NCI-H2107 (cell line): Measurements from ENCODE around the gene JUNB.

ENCODE experiments used
- DNase-seq: peaks from one replicate; lab custom pipeline; 2025; lab: John Stamatoyannopoulos, UW

The JUNB gene

GRCh38 chr19:12774588-12775555, 16.4 kb upstream of the JUNB start, which contains the start of gene HOOK2:
Gene HOOK2, minus strand, starts transcription at chr19:12775552. Its CDS starts 103 bp downstream, at chr19:12775449.
- peak; percentile 79 for DNase-seq

GRCh38 chr19:12777217-12778016, 13.9 kb upstream of the JUNB start:
- peak; percentile 71 for DNase-seq

DNA sequence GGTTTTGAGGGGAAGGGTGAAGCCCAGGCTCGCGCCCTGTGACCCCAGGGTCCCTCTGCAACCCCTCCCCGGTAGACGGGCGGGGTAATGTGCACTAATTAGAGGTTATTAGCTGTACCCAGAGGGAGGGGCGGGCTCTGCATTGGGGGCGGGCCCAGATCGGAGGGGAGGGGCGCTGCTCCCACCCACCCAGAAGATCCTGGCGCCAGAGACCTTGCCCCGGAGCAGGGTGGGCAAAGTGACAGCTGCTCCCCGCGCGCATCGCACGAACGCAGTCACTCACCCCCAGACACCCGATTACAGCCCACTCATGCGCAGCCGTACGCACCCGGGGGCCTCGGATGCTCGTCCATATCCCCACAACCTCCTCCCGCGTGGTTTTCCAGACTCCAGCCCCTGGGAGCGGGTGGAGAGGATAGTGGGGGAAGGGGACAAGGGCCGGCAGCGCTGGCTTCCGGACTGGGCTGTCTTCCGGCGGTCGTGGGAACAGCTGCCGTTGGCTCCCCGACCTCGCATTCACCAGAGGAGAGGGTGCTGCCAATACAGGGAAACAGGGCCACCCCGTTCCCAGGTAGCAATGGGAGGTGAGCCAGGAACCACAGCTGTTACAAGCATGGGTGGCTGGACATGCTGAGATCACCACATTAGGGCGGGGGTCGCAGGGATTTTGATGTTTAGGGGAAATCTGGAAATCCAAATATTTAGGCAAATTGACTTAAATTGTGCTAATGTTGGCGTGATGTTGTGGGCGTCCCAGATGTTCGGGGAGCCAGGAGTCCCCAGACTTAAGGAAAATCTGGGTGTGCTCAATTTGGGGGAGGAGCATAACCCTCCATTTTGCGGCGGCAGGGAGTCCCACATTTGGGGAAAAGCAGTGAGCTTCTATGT, 13.0 kb upstream of the JUNB start:
- peak; percentile 79 for DNase-seq

DNA sequence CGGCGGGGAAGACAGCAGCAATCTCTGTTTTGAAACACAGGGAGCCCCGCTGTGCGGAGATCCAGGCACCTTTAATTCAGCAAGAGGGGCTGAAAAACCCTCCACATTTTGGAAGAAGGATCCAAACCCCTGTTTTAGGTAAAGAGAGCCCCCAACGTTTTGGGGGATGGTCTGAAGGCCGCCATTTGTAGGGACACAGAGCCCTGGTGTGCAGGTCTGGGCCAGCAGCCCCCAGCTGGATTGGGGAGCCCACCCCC, 12.5 kb upstream of the JUNB start:
- no peak for DNase-seq

DNA sequence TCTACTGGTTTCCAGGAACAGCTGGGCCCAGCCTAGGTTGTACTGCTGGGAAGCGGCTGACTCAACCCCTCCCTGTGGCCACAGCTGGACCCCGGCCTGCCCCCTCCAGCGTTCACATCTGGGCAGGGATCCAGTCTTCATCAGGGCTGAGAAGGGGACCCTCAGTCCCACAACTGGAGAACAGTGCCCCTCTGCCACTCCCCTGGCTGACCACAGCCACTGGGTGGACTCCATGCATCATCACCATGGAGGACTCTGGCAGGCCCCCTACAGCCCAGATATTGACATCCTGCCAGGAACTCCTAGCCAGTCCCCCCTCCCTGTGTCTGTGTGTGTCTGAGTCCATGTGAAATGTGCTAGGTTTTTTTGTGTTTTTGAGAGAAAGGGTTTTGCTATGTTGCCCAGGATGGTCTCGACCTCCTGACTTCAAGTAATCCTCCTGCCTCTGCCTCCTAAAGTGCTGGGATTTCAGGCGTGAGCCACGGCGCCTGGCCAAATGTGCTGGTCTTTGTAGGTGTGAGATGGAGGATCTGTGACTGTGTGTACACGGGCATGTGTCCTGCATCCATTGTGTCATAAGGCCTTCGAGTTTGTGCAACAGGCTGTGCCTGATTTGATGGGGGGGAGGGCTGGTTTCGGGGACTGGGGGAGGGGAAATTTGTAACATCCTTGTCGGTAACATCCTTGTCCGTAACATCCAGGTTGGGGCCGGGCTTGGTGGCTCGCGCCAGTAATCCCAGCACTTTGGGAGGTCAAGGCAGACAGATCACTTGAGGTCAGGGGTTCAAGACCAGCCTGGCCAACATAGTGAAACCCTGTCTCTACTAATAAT, 11.9 kb upstream of the JUNB start:
- DNase-seq, result no peak

GRCh38 chr19:12782174-12782423, 9.2 kb upstream of the JUNB start:
- DNase-seq, result no peak

DNA sequence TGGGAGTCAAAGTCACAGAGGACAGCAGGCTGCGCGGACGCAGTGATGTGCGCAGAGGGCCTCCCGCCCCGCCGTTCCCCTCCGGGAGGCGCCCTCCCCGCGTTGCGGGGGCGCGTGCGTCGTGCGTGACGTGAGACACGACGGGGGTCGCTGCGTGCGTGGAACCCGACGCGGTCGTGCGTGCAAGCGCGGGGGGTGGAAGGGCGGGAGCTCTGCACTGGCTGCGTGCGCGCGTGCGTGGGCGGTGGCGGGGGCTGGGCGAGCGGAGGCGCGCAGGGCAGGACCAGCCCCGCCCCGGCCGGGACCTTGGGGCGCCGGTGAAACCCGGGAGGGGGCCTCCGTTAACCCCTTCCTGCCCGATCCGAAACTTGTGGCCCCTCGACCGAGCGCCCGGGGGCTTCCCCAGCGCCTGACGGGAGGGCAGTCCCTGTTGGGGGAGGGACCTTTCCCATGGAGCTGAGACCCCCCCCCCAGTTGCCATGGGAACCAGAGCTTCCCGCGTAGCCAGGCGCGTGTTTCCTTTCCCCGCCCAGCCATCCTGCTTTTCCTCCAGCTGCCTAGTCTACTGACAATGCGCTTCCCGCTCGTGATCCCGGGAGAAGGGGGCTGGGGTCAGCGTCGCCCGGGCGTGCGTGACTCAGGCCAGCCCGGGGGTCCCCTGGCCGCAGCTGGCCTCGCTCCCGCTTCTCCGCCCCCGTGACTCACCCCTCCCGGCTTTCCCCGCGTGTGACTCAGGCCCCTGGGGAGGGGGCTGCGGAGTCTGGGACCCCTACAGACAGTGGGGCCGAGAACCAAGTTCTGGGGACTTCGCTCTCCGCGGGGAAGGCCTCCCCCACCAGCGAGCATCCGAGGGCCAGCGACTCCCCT, 8.6 kb upstream of the JUNB start:
- peak; percentile 43 for DNase-seq

DNA sequence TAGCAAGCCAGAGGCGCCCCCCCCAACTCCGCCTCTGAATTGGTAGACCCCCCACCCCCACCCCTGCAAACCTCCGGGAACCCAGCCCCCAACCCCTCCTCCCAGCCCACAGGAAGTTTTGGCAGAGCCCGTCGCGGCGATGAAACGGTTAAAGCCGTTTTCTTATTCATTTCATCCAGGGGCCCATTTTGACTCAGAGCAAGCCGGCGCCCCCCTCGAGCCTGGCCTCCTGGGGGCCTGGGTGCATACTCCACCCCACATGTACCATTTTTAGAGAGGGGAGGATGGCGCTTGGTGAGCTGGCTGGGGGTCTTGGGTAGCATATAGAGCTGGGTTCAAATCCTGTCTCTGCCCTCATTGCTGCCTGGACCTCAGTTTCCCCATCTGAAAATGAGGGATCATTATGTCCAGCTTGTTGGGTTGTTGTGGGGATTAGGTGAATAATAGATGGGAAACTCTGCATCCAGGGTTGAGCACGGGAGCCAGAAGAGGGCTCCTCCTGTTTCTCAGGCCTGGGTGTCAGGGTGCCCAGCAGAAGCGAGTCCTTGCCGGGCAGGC, 7.9 kb upstream of the JUNB start:
- DNase-seq, result no peak

- DNase-seq, result no peak
Measured at GRCh38 chr19:12783849-12784393, 7.4 kb upstream of the JUNB start.

DNA sequence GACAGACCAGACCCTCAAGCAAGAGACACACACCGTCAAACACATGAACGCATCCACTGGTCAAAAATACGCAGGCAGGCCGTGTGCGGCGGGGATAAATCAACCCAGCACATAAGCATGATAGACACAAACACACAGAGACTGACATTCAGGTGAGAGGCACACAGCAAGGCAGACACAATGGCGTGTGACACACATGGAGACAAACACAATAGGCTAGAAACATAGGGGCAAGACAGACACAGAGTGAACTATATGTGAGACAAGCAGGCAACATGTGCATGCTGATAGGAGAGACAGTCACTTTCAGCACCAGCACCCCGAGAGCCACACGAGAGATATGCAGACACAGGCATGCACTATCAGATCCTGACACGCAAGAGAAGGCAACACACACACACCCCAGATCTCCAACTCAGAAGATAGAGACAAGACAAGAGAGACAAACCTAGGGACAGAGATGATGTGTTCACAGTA, 6.9 kb upstream of the JUNB start:
- DNase-seq, result no peak

DNA sequence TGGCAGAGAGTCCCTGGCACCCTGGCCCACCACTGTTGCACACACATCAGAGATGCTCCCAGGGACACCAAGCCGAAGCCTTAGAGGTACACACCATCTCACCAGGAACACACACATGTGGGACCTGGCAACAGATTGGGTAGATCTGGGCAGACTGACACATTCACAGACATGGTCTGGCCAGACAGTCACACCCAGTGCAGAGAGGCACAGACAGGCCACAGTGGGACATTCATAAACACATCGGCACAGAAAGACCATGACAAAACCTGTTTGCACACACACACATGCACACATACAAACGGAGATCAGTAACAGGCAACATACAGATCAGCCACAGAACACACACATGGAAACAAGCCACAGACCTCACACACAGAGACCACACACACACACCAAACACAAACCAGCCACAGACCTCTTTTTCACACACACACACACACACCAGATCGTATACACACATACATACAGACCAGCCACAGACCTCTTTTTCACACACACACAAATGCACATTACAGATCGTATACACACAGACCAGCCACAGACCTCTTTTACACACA, 6.3 kb upstream of the JUNB start:
- no peak for DNase-seq

- no peak for DNase-seq
Measured at GRCh38 chr19:12785431-12786031, 5.8 kb upstream of the JUNB start.

GRCh38 chr19:12786141-12786870, 5.0 kb upstream of the JUNB start:
- no peak for DNase-seq

GRCh38 chr19:12786952-12787351, 4.3 kb upstream of the JUNB start:
- no peak for DNase-seq

- DNase-seq, result no peak
Measured at GRCh38 chr19:12787458-12787857, 3.8 kb upstream of the JUNB start.

DNA sequence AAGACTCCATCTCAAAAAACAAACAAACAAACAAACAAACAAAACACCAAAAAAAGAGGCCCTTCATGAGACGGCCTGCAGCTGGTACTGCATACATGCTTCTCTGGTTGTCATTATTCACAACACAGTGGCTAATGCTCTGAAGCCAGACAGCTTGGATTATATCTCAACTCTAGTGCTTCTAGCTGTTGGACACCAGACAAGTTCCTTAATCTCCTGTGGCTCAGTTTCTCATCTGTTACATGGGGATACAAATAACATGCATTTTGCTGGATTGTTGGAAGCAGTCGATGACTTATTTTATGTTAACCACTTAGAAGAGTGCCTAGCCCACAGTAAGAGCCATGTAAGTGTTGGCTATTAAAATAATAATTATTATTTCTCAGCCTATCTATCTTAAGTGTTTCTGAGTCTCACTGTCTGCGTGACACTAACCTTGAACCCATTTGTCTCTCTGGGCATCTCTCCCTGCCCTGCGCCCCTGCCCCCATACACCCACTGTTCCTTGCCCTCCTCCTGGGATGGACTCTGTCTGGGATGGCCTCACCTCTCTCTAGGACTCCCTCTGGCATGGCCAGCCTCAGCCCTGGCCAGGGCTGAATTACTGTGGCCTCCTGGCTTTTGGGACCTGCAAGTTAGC, 3.1 kb upstream of the JUNB start:
- DNase-seq, result no peak

- no peak for DNase-seq
Measured at GRCh38 chr19:12788682-12789097, 2.6 kb upstream of the JUNB start.
